Heart left ventricle (tissue), 13 donors: ENCODE results near the gene MKI67.

Source experiments
- CTCF ChIP-seq, 12 donors: fragments of 200-600 bp; sonication (generic) in 4 of 12; IDR thresholded peaks; one replicate each; pipeline versions ENCODE4 v1.5.0 to v1.8.0; 2018 to 2022; ENCODE audit warnings: antibody characterized with exemption in 12 of 12, mild to moderate bottlenecking in 5 of 12
- POLR2A ChIP-seq, 2 donors: fragments of 450-650 bp; IDR thresholded peaks; one replicate each; pipeline ENCODE4 v1.6.1; 2017; ENCODE audit warnings: antibody characterized with exemption in 2 of 2, mild to moderate bottlenecking in 2 of 2, moderate library complexity in 2 of 2
- donor health status: ischemic (EF 13 %, LVEDD 7.1; RV severe dilation, severe dysfunction).
- donor health status: DM: no; HTN: yes; CAD: no.
- donor health status: DM: no; HTN: no; CAD: no.
- donor health status: ischemic (EF 25% LVEDD 6.9; RV normal size, moderate dysfunction).
- donor health status: ischemic (EF 25% LVEDD 5.7; RV mildly dilated, moderate dysfunction).
- donor health status: ischemic (EF 35%, LVEDD 5.7; RV mildly dilated, moderate dysfunction).
- donor health status: nonischemic (EF 11% LVEDD 7.7; RV severe dilation, severe dysfunction).
- donor health status: DM: yes; HTN: yes; CAD: no.
- donor health status: PGD.
- donor health status: ischemic (EF 29% LVEDD 5.4; RV normal size, mild dysfunction).
- donor health status: nonischemic (EF 23%, LVEDD 6.1; RV moderate dilation, normal function).

GRCh38 chr10:128083191-128083895 is 42.9 kb downstream of the MKI67 start:
- no peak for TF ChIP-seq POLR2A (IDR thresholded peaks at IDR 0.05)
- TF ChIP-seq CTCF (IDR thresholded peaks at IDR 0.05) = no peak
